Measurements from ENCODE around the gene RBM10.

The RBM10 gene

DNA sequence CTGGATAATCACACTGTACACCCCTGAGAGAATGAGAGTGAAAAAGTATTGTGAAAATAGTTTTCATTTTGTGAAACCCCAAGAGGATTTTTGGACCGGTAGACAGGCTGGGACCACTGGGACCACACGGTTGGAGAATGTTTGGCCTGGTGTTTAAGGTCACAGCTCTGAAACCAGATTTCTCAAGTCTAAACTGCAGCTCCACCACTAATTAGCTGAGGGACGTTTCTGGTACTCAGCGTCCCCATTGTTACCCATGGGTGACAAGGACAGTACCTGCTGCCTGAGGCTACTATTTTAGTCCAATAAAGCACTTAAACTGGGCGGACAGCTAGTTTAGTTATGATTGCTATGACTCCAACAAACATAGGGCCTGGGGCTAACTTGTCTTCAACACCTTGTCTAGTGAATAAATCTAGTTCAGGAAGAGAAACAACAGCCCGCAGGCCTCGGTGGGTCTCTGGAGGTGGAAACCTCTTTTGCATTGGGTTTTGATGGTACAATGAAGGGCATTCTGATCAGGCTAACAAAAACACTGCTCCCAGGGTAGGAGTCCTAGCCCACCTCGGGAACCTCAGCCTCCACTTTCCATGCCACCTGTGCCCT, 87.3 kb downstream of the RBM10 start:
- no peak for DNase-seq (ENCODE audit: low read depth in 2 of 3, low spot score in 2 of 3)

DNA sequence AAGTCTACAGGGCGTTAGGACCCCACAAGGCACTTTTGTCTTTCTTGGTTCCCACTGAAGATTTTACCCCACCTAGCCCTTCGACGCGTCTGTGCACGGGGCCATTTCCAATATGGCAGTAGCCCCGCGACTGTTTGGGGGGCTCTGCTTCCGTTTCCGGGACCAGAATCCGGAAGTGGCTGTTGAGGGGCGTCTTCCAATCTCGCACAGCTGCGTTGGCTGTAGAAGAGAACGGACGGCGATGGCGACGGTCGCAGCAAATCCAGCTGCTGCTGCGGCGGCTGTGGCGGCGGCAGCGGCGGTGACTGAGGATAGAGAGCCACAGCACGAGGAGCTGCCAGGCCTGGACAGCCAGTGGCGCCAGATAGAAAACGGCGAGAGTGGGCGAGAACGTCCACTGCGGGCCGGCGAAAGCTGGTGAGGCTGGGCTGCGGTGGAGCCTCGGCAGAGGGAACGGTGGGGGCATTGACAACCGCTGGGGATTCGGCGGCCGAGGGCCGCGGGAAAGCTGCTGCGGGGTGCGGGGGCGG, 87.8 kb downstream of the RBM10 start, which contains the start of gene USP11:
Gene USP11, plus strand, starts transcription at position 207 of the 530 bp plus-strand sequence. Its CDS starts 35 bp downstream, at position 242.
- no peak for DNase-seq (ENCODE audit: low read depth in 2 of 3, low spot score in 2 of 3)

DNA sequence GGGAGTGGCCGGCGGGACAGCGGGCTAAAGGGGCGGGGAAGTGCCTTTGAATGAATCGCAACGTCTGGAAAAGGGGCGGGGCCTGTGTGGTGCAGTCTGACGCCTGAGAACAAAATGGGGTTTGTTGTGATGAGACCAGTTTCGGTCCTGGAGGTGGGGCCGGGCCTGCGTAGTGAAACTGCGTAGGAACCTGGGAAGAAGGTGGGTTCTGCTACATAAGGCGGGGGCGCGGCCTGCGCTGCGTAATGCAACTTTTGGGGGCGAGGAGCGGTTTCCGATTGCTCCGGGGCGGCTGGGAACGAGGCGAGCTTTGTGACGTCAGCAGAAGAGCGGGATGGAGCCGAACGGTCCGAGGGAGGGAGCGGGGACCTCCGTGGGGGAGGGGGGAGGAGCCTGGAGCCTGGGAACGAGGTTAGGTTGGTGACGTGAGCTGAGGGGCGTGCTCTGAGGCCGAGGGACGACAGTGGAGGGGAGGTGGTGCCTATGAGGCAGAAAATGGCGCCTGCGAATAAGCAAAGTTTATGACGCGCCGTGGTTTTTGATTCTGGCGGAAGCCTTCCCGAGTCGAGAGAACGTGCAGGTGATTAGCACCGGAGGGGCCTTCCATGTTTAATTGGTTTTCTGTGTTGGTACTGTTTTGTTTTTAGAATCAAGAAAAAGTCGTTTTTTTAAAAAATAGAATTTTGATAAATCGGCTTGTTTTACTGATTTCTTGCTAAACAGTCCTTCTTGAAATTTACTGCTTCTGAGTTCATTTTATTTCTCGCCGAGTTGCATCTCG, 88.5 kb downstream of the RBM10 start:
- DNase-seq (ENCODE audit: low read depth in 2 of 3, low spot score in 2 of 3), result peak; percentile 61 to 86 (median 72)

DNA sequence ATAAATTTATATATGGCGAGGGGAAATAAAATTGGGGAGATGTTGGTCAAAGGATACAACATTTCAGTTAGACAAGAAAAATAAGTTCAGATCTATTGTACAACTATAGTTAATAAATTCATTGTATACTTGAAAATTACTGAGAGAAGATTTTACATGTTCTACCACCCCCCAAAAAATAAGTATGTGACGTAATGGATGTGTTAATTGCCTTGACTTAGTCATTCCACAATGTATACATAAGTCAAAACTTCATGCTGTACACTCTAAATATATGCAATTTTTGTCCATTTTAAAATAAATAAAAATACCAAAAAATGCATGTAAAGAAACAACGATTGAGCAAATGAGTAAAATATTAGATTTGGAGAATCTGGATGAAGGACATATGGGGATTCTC, 89.6 kb downstream of the RBM10 start:
- no peak for DNase-seq (ENCODE audit: low read depth in 2 of 3, low spot score in 2 of 3)

DNA sequence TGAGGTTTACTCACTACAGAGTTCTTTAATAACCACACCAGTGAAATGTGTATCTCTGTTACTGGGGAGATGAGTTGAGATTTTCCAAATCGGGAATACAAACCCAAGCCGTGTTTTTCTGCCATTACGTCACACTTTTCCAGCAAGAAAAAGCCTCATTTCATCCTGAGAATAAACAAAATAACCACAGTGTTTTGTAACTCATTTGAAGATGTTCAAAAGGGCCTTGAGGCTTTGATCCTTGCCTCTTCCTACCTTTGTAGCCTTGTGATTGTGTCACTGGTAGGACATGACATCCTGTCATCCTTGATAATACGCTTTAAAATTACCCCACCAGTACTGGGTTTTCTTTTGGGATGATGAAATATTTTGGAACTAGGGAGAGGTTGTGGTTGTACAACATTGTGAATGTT, 90.7 kb downstream of the RBM10 start:
- no peak for DNase-seq (ENCODE audit: low read depth in 2 of 3, low spot score in 2 of 3)

Data from activated CD8-positive, alpha-beta memory T cell treated with anti-CD3 and anti-CD28 coated beads for 48 hours (primary cell).